Umbilical cord (tissue), 2 donors: ENCODE data around the gene KCNH1. TPM values are rescaled to one million over a fixed set of nuclear protein-coding genes. Genes with fewer than 3 reads are reported as not detected.
"Not testable (repeated sequence)": the region's sequence is repeated elsewhere in the genome, so short reads cannot be mapped to it uniquely, and the experiment has no call there.

ENCODE experiments used
- DNase-seq: peaks from one replicate; pipeline ENCODE4 v3.0.0-alpha.2; 2015; ENCODE audit warnings: low spot score
- total RNA-seq: library from RNA; depleted of rRNA; stranded (reverse); fragments of >200 nt; gene quantifications from one replicate; pipeline ENCODE4 v1.2.3, GENCODE V29; 2014; ENCODE audit warnings: low replicate concordance; ENCODE audit not compliant: insufficient read depth

KCNH1 gene
- total RNA-seq, 1 donor from 2014 or later, result 1.2 TPM

- DNase-seq, result no peak
Measured at GRCh38 chr1:210687582-210688279, 446.2 kb downstream of the KCNH1 start.

GRCh38 chr1:210686841-210687240, 447.1 kb downstream of the KCNH1 start:
- no peak for DNase-seq

DNA sequence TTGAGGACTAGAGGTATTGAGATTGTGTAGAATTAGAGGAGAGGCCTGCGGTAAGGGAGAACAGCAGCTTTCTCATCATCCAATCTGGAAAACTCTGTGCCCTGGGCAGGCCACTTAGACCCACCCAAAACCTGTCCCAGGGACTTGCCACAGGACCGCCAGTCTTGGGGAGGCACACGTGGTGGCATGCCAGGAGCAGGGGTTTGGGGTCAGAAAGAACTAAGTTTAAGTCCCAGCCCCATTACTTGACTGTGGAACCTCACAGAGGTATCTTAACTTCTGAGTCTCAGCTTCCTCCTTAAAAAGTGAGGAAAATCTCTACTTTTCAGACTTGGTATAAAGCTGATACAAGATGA, 448.7 kb downstream of the KCNH1 start:
- DNase-seq, result no peak

DNA sequence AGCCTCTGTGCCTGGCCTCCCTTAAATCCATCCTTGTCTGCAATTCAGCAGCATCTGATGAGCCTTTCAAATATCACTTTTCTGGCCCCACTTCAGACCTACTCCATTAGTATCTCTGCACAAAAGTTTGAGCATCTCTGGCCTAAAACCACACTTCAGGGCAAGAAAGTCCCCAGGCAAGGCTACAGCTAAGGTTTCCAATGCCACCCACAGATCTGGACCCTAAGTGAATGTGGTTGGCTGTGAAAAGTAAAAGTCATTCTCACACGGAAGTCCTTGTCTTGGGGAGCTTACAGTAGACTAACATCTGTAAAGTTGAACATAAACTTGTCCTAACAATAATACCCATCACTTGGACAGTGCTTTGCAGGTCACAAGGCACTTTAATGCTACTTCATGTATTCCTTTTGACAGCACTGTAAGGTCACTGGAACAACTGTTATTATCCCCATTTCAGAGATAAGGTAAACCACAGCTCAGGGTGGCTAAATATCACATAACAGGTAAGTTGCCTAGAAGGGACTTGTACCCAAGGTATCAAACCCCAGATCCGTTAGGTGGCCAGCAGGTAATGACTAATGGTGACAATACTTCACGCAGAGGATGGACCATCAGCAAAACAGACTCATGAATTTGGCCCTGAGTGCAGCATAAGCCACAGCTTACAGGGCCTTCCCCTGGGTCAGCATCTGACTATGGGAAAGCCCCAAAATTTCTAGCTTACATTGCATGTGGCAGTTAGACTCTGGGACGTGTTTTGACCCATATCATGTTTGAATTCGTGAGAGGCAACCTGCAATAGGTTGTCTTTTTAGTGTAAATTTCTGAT, 449.3 kb downstream of the KCNH1 start:
- DNase-seq, result no peak

DNA sequence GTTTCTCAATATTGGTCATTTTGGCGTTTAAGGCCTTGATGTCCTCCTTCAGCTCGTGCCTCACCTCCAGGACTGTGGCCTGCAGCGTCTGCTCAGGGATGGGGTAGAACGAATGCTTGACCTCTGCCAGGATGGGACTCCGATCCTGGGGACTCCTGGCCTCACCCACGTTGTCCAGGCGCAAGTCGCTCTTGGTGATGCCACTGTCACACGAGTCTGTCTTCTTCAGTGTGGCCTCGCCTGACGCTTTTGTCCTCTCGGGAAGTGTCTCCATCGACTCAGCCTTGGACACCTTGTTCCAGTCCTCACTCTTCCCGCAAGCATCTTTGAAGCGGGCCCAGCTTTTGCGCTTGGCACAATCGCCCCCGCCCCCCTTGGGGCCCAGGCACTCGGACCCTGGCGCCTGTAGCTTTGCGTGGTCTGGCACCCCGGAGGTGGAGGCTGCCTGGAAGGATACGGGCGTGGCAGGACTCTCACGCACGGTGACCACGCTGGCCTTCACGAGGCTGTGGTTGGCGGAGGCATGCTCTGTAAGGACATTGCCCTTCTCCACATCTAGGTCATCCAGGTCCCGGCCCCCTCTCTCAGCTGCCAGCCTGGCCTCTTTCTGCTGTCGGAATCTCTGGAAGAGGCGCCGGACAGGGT, 450.4 kb downstream of the KCNH1 start:
- no peak for DNase-seq

DNA sequence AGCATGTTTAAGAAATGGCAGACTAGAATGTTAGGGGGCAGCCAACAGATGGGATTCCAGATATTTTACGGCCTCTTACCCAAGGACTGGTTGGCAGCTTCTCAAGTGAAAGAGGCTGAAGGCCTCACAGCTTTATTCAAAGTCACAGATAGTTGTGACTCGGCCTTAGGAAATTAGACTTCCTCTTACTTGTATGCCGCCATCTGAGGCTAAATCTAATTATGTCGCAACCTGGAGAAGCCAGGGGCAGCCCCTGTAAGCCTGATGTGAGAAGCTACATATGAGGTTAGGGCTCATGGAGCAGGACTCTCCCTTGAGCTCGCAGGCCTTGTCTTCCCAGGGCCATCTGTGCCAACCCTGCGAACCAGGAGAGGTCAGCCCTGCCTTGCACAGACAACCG, 452.8 kb downstream of the KCNH1 start:
- DNase-seq, result no peak

DNA sequence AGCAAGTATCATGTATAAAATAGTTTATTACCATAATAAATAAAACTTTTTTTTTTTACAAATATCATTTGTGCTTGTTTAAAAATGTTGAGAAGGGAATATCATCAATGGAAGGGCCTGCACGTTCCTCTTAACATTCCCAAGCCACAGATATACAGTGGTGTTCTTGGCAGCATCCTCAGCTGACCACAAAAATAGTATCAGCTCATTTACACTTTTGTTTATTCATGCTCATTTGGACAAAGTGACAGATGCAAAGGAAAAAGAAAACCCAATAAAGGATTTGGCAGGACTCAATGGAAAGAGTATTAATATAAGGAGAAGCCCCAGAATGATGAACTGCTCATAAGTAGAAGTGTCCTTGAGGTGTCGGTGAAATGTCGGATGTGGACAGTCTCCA, 455.6 kb downstream of the KCNH1 start:
- no peak for DNase-seq

DNA sequence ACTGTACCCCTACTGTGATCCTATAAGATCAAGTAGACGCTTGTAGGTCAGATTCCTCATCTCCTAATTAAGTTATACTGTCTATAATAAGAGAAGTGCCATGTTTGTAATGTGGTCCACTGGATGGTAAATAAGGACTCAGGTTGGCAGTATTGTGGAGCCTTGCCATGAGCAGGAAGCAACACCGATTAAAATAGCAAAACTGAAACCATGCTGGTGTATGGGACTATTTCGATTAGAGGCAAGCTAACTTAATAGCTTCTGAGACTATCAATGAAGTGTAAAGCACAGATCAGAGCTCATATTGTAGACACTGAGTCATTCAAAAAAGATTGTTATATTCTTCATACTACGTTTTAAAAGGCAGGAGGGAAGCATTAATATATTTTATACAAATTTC, 456.4 kb downstream of the KCNH1 start:
- DNase-seq, result no peak

GRCh38 chr1:210676539-210676938, 457.4 kb downstream of the KCNH1 start:
- DNase-seq, result no peak

DNA sequence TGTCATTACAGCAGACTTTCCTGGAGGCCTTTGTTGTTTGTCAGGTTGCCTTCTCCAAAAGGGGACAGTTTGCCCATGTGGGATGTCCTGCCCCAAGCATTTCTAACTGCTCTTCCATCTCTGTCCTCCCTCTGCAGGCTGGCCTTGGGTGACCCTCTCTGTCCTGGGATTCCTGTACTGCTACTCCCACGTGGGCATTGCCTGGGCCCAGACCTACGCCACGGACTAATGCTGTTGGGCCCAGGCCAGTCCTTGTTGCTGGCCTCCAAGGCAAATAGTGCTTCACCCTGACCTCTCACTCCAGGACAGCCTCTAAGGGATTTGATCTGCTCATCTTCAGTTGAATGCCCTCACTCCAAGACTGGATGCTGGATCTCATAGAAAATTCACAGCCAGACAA, 459.8 kb downstream of the KCNH1 start:
- DNase-seq, result no peak

GRCh38 chr1:210669951-210670350, 464.0 kb downstream of the KCNH1 start:
- no peak for DNase-seq

- peak; percentile 89 for DNase-seq
Measured at GRCh38 chr1:210663730-210664573, 470.0 kb downstream of the KCNH1 start.

- no peak for DNase-seq
Measured at GRCh38 chr1:210662291-210663050, 471.5 kb downstream of the KCNH1 start.

- DNase-seq, result not testable (repeated sequence)
Measured at GRCh38 chr1:210661520-210661919, 472.4 kb downstream of the KCNH1 start.

DNA sequence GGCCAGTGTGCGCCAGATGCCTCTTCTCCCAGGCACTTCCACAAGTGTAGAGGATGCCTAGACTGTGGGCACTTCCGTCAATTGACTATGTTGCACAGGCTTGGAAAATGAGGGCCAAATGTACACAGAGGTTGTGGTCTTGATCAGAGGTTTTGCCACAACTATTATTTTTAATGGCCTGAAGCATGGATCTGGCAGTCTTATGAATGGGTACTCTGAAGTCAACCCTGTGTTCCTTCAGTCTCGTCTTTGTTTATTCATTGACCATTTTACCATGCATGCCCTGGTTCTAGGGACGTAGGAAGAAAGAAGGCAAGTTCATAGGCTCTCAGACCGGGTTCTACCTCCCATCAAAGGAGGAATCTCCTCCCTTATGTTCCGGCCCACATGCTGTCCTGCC, 476.1 kb downstream of the KCNH1 start:
- no peak for DNase-seq

DNA sequence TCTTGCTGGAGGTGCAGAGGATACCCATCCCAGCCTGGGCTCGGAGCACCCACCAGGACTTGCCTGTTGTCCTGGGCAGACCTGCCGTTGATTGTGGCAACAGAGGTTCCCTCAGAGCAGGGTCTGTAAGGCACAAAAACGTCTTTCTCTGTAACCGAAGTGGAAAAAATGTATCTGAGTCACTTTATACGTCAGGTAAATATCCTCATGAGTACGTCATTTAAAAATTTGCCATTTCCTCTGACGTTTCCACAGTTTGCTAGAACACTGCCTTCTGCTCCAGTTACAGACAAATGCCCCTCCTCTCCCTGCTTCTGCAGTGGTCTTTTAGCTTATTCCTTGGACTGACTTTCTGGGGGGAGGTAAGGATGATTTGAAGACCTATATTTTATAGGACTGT, 478.4 kb downstream of the KCNH1 start:
- no peak for DNase-seq

DNA sequence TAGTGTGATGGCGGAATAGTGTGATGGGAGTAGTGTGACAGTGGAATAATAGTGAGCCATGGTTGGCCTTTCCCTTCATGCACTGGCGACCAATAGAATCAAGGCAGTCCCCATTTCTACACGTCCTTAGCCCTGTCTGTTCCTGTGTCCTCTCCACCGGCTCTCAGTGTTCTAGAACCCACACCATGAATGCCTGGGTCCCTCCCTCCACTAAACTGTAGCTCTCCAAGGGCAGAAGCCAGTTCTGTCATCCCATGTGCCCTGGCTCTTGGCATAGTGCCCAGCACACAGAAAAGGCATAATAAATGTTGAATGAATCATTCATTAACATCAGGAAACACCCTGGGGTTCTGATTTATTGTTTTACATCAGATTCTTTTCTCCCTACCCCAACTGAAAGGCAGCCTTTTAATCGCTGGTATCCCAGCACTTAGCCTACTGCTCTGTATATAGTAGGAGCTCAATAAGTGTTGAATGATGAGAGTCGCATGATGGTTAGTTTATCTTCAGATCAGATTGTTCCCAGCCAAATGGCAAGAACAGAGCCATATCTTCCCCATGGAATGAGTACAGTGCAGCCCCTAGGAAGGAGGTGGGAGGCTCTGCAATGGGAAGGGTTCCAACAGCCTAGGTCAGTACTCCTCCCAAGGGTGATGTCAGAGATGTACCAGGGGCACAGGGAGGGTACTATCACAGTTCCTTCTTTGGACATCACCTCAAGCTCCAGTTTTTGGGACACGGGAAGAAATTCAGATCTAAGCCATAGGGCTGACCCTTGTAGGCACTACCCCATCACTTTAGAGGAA, 479.6 kb downstream of the KCNH1 start:
- DNase-seq, result no peak

GRCh38 chr1:210653771-210654170, 480.2 kb downstream of the KCNH1 start:
- no peak for DNase-seq

DNA sequence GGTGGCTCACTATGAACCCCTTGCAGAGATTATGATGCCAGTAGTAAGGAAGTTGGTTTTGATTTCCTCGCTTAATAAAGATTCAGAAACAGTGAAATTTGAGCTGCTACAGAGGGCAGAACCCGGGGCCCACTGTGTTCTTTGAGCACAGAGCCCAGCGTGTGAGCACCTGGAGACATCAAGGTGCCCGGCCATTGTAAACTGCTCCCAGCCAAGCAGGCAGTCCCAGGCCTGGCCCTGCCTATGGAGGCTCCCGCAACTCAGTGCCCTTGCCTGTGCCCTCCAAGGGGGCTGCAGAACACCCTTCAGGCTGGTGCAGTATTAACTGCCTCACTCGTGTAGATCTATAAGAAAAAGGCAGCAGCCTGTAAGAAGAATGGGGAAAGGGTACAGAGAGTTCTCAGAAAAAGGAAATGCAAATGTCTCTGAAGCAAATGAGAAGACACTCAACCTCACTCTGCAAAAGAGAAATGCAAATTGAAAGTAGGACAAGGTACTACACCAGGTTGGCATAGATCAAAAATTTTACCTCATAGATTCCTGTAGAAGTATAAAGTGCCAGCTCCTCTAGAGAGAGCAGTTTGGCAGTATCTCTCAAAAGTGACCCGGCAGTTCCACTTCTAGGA, 481.5 kb downstream of the KCNH1 start:
- DNase-seq, result no peak

GRCh38 chr1:210650403-210650802, 483.5 kb downstream of the KCNH1 start:
- no peak for DNase-seq
